ENCODE data around the gene TLCD2. TPM values are rescaled to one million over a fixed set of nuclear protein-coding genes. Genes with fewer than 3 reads are reported as not detected.
A peak's percentile ranks its signal among the peaks of the same experiment; 100 is the strongest.

Gene TLCD2
- total RNA-seq, 4 donors from 2014 or later, result 7.1 to 16.5 (median 11.4) TPM

DNA sequence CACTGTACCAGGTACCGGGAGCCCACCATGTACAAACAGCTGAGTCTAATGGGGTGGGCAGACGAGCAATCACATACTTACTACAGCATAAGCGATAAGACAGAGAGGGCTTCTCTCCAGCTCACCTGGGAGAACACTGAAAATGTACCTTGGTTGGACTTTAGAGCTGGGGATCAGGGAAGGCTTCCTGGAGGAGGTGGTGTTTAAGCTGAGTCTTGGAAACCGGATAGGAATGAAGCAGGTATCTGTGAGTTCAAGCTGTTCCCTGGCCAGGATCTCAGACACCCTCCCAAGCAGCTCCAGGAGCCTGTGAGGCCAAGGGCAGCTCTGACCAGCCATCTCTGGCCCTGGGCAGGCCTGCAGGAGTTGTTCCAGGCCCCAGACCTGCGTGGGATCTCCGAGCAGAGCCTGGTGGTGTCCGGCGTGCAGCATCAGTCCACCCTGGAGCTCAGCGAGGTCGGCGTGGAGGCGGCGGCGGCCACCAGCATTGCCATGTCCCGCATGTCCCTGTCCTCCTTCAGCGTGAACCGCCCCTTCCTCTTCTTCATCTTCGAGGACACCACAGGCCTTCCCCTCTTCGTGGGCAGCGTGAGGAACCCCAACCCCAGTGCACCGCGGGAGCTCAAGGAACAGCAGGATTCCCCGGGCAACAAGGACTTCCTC, 43.7 kb upstream of the TLCD2 start:
- TF ChIP-seq, protein P1, sequence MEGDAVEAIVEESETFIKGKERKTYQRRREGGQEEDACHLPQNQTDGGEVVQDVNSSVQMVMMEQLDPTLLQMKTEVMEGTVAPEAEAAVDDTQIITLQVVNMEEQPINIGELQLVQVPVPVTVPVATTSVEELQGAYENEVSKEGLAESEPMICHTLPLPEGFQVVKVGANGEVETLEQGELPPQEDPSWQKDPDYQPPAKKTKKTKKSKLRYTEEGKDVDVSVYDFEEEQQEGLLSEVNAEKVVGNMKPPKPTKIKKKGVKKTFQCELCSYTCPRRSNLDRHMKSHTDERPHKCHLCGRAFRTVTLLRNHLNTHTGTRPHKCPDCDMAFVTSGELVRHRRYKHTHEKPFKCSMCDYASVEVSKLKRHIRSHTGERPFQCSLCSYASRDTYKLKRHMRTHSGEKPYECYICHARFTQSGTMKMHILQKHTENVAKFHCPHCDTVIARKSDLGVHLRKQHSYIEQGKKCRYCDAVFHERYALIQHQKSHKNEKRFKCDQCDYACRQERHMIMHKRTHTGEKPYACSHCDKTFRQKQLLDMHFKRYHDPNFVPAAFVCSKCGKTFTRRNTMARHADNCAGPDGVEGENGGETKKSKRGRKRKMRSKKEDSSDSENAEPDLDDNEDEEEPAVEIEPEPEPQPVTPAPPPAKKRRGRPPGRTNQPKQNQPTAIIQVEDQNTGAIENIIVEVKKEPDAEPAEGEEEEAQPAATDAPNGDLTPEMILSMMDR (IDR thresholded peaks at IDR 0.05), result no peak
- DNase-seq (ENCODE audit: low spot score) (no peak), ATAC-seq (ENCODE audit: low FRiP score) (no peak)

DNA sequence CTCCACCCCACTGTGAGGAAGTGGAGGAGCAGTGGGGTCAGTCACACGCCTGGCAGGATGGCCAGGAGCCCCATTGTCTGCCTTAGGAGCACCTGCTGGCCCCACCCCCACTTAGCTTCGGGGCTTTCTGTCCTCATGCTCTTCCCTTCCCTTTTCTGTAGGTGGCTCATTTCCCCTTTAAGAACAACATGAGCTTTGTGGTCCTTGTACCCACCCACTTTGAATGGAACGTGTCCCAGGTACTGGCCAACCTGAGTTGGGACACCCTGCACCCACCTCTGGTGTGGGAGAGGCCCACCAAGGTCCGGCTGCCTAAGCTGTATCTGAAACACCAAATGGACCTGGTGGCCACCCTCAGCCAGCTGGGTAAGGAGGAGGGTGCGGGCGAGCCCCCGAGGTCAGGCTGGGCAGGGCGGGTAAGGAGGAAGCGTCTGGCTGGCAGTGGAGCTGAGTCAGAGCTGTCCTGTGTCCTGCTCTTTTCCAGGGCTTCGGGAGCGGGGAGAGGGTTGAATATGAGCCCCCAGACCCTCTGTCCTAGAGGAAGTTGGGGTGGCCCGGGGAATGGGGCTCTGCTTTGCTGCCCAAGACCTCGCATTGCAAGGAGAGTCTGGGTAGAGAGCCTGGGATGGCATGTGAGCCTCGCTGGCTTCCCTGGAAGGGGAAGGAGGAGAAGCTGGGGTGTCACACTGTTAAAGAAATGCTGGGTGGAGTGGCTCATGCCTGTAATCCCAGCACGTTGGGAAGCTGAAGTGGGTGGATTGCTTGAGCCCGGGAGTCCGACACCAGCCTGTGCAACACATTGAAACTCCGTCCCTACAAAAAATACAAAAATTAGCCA, 42.5 kb upstream of the TLCD2 start:
- TF ChIP-seq, protein P1 (IDR thresholded peaks at IDR 0.05), result no peak
- DNase-seq (ENCODE audit: low spot score), result no peak
- ATAC-seq (ENCODE audit: low FRiP score), result no peak

DNA sequence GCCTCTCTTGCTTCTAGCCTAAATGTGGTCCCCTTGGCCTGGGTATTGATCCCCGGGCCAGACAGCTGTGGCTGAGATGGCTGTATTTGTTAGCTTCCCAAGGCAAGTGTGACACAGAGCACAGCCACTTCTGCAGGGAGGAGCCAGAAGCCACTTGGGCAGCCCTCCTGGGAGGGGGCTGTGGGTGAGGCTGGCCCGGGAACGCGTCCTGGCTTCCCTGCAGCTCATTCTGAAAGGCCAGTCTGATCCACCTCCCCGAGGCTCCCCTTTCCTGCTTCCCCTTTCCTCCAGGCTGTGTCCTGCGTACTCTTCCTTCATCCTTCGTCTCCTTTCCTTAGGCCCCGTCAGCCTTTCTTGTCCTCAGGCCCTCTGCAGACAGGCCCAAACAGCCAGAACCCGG, 40.5 kb upstream of the TLCD2 start:
- ATAC-seq (ENCODE audit: low FRiP score), result no peak
- TF ChIP-seq, protein P1 (IDR thresholded peaks at IDR 0.05), result no peak
- DNase-seq (ENCODE audit: low spot score), result no peak

DNA sequence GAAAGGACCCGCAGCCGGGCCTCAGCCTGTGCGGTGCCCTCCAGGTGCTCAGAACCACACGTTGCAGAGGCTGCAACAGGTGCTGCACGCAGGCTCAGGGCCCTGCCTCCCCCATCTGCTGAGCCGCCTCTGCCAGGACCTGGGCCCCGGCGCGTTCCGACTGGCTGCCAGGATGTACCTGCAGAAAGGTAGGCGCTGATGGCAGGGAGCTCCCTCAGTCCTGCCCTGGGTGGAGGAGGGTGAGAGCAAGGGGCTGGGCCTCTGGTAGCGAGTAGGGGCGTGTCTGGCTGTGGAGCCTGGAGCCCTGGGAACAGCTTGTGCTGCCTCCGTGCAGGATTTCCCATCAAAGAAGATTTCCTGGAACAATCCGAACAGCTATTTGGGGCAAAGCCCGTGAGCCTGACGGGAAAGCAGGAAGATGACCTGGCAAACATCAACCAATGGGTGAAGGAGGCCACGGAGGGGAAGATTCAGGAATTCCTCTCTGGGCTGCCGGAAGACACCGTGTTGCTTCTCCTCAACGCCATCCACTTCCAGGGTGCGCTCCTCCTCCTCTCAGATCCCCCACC, 36.9 kb upstream of the TLCD2 start:
- TF ChIP-seq, protein P1 (IDR thresholded peaks at IDR 0.05), result no peak
- ATAC-seq (ENCODE audit: low FRiP score), result peak; percentile 62
- no peak for DNase-seq (ENCODE audit: low spot score)

DNA sequence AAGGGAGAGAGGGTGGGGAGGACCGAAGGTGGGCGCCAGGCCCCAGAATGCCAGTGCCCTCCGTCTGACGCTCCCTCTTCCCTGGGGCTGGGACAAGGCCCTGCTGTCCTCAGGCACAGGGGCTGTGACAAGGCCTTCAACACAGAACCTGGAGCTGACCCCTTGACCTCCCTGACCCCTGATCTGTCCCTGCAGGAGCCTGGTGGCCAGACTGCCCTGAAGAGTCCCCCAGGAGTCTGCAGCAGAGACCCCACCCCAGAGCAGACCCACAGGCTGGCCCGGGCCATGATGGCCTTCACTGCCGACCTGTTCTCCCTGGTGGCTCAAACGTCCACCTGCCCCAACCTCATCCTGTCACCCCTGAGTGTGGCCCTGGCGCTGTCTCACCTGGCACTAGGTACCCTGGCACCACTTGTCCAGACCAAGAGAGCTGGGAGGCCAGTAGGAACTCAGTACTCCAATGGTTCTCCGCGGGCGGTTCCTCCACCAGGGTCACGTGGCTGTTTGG, 35.4 kb upstream of the TLCD2 start:
- DNase-seq (ENCODE audit: low spot score) (no peak), ATAC-seq (ENCODE audit: low FRiP score) (no peak)
- TF ChIP-seq, protein P1 (IDR thresholded peaks at IDR 0.05), result no peak

DNA sequence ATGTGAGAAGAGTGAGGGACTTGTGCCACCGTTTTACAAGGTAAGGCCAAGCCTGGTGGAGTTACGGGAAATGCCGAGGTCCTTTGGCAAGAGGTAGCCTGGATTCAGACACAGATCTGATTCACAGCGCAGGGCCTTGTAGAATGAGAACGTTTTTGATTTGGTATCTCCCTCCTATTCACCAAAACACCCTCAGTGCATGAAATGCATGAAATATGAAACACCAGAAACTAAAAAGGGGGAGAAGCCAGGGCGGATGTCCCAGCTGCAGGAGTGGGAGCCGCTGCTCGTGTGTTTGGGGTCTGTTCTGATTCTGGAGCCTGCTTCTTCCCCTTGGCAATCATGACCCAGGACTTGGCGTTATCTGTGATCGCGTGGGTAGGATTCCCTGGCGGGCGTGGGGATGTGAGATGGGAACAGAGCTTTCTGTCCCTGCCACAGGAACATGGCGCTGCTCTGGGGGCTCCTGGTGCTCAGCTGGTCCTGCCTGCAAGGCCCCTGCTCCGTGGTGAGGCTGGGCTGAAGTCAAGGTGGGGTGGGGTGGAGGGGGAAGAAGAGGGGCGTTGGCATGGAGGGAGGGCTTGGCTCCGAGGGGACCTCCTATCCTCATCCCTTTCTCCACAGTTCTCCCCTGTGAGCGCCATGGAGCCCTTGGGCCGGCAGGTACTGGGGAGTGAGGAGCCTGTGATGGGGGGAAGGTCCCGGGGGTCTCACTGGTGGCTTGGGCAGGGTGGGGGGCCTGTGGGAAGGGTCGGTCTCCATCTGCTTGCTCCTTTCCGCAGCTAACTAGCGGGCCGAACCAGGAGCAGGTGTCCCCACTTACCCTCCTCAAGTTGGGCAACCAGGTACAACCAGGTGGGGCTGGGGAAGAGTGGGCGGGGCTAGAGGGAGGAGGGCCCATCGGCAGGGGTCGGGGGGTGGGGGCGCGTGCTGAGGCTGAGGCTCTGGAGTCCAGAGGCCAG, 34.7 kb upstream of the TLCD2 start:
- no peak for DNase-seq (ENCODE audit: low spot score)
- TF ChIP-seq, protein P1 (IDR thresholded peaks at IDR 0.05), result no peak
- no peak for ATAC-seq (ENCODE audit: low FRiP score)

Data from omental fat pad (tissue), 4 donors.